ENCODE results near the gene NCOA6.
"Not testable (repeated sequence)": the region's sequence is repeated elsewhere in the genome, so short reads cannot be mapped to it uniquely, and the experiment has no call there.

The NCOA6 gene

GRCh38 chr20:34774449-34774848, 51.0 kb downstream of the NCOA6 start:
- DNase-seq (ENCODE audit: low read depth), result no peak

- no peak for DNase-seq (ENCODE audit: low read depth)
Observed at GRCh38 chr20:34773726-34774125, 51.7 kb downstream of the NCOA6 start.

GRCh38 chr20:34772437-34772836, 53.0 kb downstream of the NCOA6 start:
- DNase-seq (ENCODE audit: low read depth), result no peak

- DNase-seq (ENCODE audit: low read depth), result no peak
Observed at GRCh38 chr20:34771680-34772081, 53.8 kb downstream of the NCOA6 start.

GRCh38 chr20:34768096-34768495, 57.4 kb downstream of the NCOA6 start:
- no peak for DNase-seq (ENCODE audit: low read depth)

- no peak for DNase-seq (ENCODE audit: low read depth)
Observed at GRCh38 chr20:34762031-34762555, 63.4 kb downstream of the NCOA6 start.

- no peak for DNase-seq (ENCODE audit: low read depth)
Observed at GRCh38 chr20:34755367-34755766, 70.1 kb downstream of the NCOA6 start.

GRCh38 chr20:34754611-34755010, 70.8 kb downstream of the NCOA6 start:
- DNase-seq (ENCODE audit: low read depth), result no peak

- no peak for DNase-seq (ENCODE audit: low read depth)
Observed at GRCh38 chr20:34753706-34754461, 71.6 kb downstream of the NCOA6 start.

- DNase-seq (ENCODE audit: low read depth), result no peak
Observed at GRCh38 chr20:34751453-34751852, 74.0 kb downstream of the NCOA6 start.

GRCh38 chr20:34750484-34750883, 75.0 kb downstream of the NCOA6 start:
- no peak for DNase-seq (ENCODE audit: low read depth)

- DNase-seq (ENCODE audit: low read depth), result no peak
Observed at GRCh38 chr20:34748709-34749108, 76.7 kb downstream of the NCOA6 start.

GRCh38 chr20:34747479-34747878, 78.0 kb downstream of the NCOA6 start:
- no peak for DNase-seq (ENCODE audit: low read depth)

- no peak for DNase-seq (ENCODE audit: low read depth)
Observed at GRCh38 chr20:34746674-34747073, 78.8 kb downstream of the NCOA6 start.

- no peak for DNase-seq (ENCODE audit: low read depth)
Observed at GRCh38 chr20:34744847-34745246, 80.6 kb downstream of the NCOA6 start.

- no peak for DNase-seq (ENCODE audit: low read depth)
Observed at GRCh38 chr20:34744340-34744739, 81.1 kb downstream of the NCOA6 start.

- DNase-seq (ENCODE audit: low read depth), result no peak
Observed at GRCh38 chr20:34743039-34743438, 82.4 kb downstream of the NCOA6 start.

GRCh38 chr20:34736106-34736735, 89.2 kb downstream of the NCOA6 start:
- no peak for DNase-seq (ENCODE audit: low read depth)

GRCh38 chr20:34732523-34732922, 92.9 kb downstream of the NCOA6 start:
- DNase-seq (ENCODE audit: low read depth), result no peak

- DNase-seq (ENCODE audit: low read depth), result no peak
Observed at GRCh38 chr20:34729416-34729815, 96.0 kb downstream of the NCOA6 start.

- no peak for DNase-seq (ENCODE audit: low read depth)
Observed at GRCh38 chr20:34724172-34724571, 101.3 kb downstream of the NCOA6 start.

- not testable (repeated sequence) for DNase-seq (ENCODE audit: low read depth)
Observed at GRCh38 chr20:34722560-34722959, 102.9 kb downstream of the NCOA6 start.

GRCh38 chr20:34720266-34720665, 105.2 kb downstream of the NCOA6 start:
- no peak for DNase-seq (ENCODE audit: low read depth)

Measured in stimulated activated CD8-positive, alpha-beta memory T cell treated with anti-CD3 and anti-CD28 coated beads, Interleukin-4, amount 100 ng/mL, for 24 hours (primary cell).